DMS114 treated with DMSO at 0.1 percent for 48 hours (cell line): ENCODE measurements around the gene MDN1.
A peak's percentile ranks its signal among the peaks of the same experiment; 100 is the strongest.
"Not testable (repeated sequence)": the region's sequence is repeated elsewhere in the genome, so short reads cannot be mapped to it uniquely, and the experiment has no call there.

Source experiments
- DNase-seq: peaks from one replicate; lab custom pipeline; 2025; ENCODE audit not compliant: unreplicated experiment; lab: John Stamatoyannopoulos, UW

MDN1 gene

DNA sequence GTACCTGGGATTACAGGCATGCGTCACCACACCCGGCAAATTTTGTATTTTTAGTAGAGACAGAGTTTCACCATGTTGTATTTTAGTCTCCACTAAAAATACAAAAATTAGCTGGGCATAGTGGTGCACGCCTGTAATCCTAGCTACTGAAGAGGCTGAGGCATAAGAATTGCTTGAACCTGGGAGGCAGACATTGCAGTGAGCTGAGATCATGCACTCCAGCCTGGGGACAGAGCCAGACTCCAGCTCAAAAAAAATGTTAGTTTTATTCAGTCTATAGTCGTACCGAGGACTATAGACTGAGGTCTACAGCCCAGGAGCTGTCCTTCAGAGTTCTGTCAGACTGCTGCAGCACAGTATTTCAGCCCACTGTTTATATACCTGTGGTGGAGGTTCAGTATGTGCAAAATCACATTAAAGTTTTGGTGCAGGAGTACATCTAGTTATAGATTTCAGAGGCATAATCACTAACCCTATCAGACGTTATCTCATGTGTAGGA is 6.5 kb upstream of the MDN1 start:
- DNase-seq, result no peak

- DNase-seq, result no peak
Observed at GRCh38 chr6:89818977-89819335, 638 bp downstream of the MDN1 start.

DNA sequence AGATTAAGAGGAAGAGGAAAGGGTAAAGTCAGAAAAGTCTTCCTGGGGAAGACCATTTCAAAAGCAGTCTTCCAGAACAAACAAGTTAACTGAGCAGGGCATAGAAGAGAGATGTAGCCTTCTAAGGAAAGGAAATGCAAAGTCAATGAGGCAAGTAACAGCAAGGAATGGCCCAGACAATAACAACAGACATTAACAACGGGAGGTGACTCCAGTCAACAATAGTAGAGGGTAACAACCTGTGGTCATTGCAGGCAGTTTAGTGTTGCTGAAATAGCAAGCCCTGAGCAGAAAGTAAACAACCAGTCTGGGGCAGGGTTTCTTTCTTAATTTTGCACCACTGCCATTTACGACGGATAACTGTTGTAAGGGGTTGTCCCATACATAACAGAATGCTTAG is 2.1 kb downstream of the MDN1 start:
- DNase-seq, result no peak

- not testable (repeated sequence) for DNase-seq
Observed at GRCh38 chr6:89813422-89813821, 6.2 kb downstream of the MDN1 start.

- no peak for DNase-seq
Observed at GRCh38 chr6:89807581-89807980, 12.0 kb downstream of the MDN1 start.

DNA sequence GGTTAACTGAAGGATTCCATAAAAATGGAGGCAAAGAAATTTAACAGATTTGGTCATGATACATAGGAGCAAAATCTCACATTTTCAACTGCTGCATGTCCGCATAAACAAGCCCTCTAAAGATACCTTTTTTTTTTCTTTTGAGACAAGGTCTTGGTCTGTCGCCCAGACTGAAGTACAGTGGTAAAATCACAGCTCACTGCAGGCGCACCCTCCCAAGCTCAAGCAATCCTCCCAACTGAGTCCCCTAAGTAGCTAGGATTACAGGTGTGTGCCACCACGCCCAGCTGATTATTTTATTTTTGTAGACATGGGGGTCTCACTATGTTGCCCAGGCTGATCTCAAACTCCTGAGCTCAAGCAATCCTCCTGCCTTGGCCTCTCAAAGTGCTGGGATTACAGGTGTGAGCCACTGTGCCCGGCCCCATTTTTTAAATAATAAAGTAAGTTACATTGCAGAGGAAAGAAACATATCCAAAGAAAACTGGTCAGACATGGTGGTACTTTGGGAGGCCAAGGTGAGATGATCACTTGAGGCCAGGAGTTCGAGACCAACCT is 13.7 kb downstream of the MDN1 start:
- DNase-seq, result no peak

- DNase-seq, result no peak
Observed at GRCh38 chr6:89803271-89803670, 16.3 kb downstream of the MDN1 start.

DNA sequence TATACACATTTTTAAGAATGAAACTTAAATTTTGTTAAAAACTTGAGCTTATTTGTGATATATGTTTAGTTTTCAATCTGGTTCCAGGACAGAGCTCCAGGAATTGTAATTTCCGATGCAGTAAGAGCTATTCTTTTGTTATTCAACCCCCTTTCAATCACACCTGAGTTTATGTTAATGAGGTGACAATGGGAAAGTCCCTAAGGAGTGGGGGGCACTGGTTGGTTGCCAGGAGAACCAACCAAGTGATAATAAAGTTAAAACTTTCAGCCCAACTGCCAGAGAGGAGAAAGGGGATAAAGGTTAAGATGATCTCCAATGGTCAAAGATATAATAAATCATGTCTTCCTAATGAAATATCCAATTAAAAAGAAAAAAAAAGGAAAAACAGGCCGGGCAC is 19.8 kb downstream of the MDN1 start:
- DNase-seq, result no peak

DNA sequence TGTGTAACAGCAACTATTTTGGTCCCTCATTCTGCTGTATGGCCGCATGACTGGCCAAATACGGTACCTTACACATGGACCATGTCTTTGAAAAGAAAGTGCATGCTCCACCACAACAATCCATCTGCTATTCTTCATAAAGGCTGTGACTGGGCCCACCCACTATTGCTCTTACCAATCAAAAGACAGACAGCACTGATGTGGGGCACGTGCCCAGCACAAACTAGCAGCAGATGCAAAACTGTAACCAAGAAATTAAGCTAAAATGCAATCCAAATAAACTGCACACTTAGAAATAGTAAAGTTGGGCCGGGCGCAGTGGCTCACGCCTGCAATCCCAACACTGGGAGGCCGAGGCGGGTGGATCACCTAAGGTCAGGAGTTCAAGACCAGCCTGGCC is 20.5 kb downstream of the MDN1 start:
- no peak for DNase-seq

- DNase-seq, result no peak
Observed at GRCh38 chr6:89797317-89797716, 22.3 kb downstream of the MDN1 start.

DNA sequence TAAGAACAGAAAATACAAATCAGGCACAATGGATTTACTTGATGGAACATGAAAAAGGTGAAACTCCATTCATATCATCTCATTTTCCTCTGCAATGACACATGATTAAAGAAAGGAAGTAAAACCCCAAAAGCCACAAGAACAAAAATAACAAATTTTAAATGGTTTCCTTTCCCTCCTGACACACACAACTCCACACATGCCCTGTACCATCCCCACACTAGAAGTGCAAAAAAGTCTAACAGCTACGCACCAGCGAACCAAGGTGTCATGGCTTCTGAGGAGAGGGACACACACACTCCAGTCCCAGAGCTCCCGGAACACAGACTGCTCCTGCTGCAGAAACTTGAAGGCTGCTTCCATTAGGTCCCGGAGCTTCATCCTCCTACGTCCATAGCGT is 25.3 kb downstream of the MDN1 start:
- DNase-seq, result no peak

GRCh38 chr6:89793586-89793985 is 26.0 kb downstream of the MDN1 start:
- DNase-seq, result no peak

DNA sequence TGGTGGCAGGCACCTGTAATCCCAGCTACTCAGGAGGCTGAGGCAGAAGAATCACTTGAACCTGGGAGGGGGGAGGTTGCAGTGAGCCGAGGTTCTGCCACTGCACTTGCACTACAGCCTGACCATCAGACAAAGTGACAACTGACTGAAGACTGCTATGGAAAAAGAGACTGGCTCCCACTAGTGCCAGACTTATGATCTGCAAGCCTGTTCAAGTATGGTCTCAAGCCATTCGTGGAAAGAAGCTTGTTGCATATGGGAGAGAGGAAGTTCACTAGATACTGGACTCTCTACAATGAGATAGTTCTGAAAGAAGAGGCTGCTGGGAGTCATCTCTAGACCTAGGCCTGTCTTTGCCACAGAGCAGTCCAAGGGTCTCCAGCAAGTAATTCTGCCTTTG is 26.7 kb downstream of the MDN1 start:
- peak; percentile 28 for DNase-seq

DNA sequence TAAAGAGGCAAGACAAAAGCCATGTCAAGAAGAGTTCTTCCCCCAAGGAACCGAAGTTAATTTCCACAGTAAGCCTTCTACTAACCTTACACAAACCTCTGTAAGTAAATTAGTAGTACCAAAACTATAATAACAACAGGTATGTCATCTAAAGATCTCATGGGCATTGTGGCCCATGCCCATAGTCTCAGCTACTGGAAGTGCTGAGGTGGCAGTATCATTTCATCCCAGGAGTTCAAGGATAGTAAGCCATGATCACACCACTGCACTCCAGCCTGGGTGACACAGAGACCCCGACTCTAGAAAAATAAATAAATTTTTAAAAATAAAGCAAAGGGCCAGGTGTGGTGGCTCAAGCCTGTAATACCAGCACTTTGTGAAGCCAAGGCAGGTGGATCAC is 29.2 kb downstream of the MDN1 start:
- DNase-seq, result no peak

GRCh38 chr6:89789980-89790379 is 29.6 kb downstream of the MDN1 start:
- DNase-seq, result no peak

GRCh38 chr6:89787660-89788328 is 31.8 kb downstream of the MDN1 start:
- no peak for DNase-seq

- no peak for DNase-seq
Observed at GRCh38 chr6:89786970-89787369, 32.6 kb downstream of the MDN1 start.

DNA sequence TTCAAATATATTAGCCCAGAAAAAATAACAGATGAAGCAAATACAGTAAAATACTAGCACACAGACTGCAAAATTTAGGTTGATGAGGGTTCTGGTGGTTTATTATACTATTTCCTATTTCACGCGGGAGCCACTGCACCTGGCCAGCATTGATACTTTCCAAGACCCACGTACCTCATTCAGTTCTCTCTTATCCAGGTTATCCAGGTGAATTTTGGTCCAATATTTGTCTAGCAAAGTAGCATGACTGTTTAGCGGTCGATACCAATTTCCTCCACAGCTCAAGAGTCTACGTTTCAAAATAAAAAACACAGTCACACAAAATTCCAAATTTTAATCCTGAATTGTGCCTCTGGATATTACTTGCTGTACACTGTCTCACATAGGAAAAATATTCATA is 34.8 kb downstream of the MDN1 start:
- no peak for DNase-seq

GRCh38 chr6:89783293-89783692 is 36.3 kb downstream of the MDN1 start:
- DNase-seq, result not testable (repeated sequence)

DNA sequence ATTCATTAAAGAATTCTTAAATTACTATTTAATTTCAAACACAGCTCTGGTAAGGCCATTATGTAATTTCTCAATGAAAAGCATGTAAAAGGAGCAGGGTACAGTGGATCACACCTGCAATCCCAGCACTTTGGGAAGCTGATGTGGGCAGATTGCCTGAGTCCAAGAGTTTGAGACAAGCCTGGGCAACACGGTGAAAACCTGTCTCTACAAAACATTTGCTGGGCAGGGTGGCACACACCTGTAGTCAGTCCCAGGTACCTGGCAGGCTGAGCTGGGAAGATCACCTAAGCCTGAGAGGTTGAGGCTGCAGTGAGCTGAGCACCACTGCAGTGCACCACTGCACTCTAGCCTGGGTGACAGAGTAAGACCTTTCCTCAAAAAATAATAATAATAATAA is 37.4 kb downstream of the MDN1 start:
- DNase-seq, result no peak

GRCh38 chr6:89781070-89782034 is 38.2 kb downstream of the MDN1 start:
- no peak for DNase-seq

DNA sequence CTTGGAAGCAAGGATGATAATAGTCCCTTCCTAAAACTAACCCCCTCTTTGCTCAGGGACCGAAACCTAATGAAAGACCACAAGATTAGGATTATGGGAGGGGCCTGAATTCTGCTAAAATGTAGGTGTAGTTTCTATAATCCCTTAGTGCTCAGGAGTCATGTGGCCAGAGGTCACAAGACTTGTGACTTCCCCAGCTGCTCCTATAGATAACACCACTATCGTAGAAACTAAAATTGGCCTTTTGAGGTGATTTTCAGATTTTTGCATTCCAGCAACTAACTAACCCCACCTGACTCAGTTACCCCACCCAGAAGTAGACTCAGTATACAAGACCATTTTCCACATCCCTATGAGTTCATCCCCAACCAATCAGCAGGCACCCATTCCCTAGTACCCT is 42.1 kb downstream of the MDN1 start:
- no peak for DNase-seq
